GM18526 (cell line): ENCODE results near the gene SLC25A1.

Experiments used
- POLR2A ChIP-seq: IDR thresholded peaks from 3 replicates; pipeline ENCODE4 v1.6.1; 2011; ENCODE audit not compliant: insufficient read length; ENCODE audit errors: extremely low read depth

SLC25A1 gene

DNA sequence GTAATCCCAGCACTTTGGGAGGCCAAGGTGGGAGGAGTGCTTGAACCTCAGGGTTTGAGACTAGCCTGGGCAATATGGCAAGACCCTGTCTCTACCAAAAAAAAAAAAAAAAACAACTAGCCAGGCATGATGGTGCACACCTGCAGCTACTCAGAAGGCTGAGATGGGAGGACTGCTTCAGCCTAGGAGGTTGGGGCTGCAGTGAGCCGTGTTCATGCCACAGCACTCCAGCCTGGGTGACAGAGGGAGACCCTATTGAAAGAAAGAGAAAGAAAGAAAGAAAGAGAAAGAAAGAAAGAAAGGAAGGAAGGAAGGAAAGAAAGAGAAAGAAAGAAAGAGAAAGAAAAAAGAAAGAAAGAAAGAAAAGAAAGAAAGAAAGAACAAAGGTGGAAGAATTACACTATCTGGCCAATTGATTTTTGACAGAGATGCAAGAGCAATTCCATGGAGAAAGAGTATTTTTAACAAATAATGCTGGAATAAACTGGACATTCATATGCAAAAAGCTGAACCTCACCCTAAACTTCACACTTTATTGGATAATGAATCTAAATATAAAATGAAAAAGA, 33.9 kb upstream of the SLC25A1 start:
- TF ChIP-seq POLR2A, result no peak

DNA sequence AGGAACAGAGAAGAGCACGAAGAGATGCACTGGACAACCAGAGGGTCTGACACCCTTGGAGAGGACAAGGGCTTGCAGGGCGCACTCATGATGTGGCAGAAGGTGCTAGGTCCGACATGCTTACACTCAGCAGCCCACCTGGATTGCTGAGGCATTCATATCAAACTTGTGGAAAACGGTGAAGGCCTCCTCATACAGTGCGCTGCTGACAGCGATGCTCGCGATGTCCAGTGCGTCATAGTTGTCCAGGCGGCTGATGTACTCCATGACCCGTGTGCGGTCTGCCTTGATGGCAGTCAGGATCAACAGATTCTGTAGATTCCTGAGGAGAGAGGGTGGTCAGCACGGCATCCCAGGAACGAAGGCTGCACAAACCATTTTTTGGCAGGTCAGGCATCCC, 31.7 kb upstream of the SLC25A1 start:
- no peak for TF ChIP-seq POLR2A

DNA sequence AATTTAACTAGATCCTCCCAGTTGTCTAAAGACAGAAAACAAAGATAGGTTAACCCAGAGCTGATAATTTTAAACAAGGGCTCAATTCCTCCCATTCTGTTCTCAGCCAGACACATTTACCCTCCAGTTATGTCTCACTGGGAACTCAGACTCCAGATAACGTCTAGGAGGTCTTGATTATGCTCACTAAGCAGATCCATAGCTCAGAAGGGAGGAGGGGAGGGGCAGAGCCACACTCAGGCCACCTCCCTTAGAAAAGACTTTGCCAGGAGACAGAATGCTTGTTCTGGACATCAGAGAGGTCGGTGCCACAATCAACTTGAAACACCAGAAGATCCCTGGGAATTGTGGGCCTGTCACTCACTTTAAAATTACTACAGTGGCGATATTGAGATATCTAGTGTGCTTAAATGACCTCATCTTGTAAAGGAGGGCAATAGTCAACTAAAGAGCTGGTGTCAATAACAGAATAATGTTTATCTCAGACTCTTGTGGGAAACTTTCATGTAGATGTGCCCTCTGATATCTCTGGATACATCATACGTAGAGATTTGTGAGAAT, 29.8 kb upstream of the SLC25A1 start:
- TF ChIP-seq POLR2A, result no peak

DNA sequence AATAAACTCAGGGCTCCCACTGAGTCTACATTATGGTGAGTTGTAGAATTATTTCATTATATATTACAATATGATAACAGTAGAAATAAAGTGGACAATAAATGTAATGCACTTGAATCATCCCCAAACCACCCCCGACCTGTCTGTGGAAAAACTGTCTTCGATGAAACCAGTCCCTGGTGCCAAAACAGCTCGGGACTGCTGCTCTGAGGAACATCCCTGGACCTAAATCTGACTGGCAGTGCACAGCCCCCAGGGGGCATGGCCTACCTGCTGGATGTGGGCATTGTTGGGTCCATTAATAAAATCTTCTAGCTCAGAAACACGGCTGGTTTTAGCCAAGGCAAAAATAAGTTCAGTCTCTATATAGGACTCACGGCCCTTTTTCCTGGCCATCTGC, 29.3 kb upstream of the SLC25A1 start:
- no peak for TF ChIP-seq POLR2A

DNA sequence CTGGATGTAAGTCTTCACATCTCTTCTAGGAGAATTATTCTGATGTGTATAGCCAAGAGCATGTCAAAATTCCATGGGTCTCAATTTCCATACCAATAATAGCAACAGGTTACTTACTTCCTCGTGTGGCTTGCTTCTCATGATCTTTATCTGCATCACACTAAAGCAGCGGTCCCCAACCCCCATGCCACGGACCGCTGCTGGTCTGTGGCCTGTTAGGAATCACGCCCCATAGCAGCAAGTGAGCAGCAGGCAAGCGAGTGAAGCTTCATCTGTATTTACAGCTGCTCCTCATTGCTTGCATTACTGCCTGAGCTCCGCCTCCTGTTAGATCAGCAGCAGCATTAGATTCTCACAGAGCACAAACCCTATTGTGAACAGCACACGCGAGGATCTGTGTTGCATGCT, 28.9 kb upstream of the SLC25A1 start:
- no peak for TF ChIP-seq POLR2A

DNA sequence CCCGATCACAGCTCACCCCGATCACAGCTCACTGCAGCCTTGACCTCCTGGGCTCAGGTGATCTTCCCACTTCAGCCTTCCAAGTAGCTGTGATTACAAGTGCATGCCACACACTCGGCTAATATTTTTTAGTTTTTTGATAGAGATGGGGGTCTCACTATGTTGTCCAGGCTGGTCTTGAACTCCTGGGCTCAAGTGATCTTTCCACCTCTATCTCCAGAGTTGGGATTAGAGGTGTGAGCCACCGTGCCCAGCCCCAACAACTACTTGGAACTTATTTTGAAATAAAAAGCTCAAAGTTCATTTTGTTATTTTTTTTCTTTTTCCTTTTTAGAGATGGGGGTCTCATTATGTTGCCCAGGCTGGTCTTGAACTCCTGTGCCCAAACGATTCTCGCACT, 27.8 kb upstream of the SLC25A1 start:
- no peak for TF ChIP-seq POLR2A

DNA sequence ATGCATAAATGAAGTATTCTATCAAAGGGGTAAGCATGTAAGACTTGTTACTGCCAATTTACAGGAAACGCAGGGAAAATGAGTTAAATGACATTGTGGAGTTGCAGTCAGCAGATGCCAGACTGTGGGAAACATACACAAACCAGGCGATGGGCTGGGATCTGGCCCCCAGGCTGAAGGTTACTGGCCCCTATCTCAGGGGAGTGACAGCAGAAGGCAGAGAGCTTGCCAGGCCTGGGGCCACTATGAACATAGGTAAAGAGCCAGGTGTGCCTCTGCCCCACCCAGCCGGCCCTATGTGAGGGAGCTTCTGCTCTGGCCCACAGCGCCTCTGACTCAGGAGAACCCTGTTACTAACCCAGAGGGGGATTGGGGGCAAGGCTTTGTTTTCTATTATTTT, 26.1 kb upstream of the SLC25A1 start:
- TF ChIP-seq POLR2A, result no peak

DNA sequence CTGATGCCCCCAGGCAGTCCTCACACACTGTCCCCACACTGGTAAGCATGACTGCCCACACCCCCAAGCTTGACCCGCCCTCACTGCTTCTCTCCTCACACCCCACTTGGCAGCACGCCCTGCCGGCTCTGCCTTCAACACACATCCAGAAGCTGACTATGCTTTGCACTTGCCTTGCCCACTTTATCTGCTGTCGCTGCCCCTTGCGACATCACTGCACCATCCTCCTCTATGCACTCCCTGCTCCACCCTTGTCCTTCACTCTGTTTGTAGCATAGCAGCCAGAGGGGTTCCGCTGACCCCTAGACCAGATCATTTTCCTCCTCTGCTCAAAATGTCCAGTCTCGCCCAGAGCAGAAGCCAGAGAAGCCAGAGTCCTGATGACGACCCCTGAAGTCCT, 25.3 kb upstream of the SLC25A1 start:
- TF ChIP-seq POLR2A, result no peak

DNA sequence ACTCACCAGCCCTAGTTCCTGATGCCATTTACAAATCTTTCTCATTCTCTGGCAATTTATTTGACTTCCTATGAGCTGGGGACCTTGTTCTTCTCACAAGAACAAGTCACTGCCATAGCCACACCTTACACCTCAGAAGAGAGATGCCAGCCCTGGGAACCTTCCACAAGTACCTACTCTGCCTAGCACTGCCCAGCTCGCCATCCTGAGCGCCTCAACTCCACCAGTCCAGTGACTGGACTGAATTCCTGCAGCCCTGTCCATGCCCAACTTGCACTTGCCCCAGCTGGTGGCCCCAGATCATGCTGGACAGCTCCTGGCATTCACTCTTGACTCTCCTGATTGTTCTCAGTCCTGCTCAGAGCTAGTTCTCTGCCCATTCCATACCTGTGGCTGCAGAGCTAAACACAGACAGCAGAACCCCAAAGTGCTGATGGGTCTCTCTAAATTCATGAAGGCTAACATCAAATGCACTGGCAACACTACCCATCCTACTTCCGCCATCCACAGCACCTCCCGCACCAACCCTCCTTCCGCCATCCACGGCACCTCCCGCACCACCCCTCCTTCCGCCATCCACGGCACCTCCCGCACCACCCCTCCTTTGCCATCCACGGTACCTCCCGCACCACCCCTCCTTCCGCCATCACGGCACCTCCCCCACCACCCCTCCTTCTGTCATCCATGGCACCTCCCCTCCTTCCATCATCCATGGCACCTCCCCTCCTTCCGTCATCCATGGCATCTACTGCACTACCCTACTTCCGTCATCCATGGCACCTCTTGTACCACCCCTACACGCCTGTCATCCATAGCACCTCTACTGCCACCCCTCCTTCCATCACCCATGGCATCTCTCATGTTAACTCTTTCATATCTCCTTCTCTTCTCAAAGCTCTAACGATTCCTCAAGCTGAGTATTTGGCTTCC, 23.6 kb upstream of the SLC25A1 start:
- TF ChIP-seq POLR2A, result no peak

DNA sequence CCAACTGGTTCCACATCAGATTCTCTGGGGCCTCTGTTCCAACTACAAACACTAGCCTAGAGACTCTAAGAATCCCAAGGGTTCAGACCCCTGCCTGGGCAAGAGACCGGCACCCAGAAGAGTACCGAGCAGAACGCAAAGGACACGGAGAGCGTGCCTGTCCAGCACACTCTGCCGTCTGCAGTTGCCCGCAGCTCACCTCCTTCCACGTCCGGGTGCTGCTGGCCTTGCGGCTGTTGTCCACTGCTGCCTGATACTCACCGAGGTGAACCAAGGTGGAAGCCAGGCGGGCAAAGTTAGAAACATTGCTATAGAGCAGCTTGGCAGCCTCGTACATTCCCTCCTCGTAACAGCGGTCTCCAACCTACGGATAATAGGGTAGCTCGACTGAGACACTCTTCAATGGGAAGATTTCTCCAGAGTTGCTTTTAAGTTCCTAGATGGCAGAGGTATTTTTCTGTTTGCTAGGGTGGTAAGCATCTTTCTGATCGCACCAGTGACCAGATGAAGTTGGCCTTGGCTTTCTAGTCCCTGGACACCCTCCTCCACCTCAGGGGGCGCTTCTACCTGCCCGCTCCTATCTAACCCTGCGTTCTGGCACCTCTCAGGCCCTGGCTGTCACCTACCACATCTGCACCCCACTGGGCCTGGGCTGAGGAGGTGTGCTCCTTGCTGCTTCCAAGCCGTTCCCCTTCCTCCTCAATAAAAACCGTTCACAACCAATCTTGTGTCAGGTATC, 22.8 kb upstream of the SLC25A1 start:
- no peak for TF ChIP-seq POLR2A

DNA sequence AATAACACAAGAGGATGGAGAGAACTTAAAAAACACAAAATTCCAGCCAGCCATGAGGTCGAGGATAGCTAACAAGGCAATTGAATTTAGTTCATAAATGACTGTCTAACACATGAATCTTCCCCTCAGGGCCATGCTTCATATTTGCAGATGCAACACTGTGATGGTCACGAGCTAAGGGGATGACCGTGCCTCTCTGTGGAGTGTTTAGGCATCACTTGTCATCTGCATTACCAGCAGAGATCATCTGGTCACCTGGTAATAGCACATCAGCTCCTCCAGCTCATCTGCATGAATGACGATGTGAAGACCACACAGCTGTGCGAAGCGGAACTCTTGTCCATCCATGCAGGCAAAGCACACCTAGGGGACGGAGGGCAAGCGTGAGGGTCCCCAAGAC, 20.9 kb upstream of the SLC25A1 start:
- no peak for TF ChIP-seq POLR2A

DNA sequence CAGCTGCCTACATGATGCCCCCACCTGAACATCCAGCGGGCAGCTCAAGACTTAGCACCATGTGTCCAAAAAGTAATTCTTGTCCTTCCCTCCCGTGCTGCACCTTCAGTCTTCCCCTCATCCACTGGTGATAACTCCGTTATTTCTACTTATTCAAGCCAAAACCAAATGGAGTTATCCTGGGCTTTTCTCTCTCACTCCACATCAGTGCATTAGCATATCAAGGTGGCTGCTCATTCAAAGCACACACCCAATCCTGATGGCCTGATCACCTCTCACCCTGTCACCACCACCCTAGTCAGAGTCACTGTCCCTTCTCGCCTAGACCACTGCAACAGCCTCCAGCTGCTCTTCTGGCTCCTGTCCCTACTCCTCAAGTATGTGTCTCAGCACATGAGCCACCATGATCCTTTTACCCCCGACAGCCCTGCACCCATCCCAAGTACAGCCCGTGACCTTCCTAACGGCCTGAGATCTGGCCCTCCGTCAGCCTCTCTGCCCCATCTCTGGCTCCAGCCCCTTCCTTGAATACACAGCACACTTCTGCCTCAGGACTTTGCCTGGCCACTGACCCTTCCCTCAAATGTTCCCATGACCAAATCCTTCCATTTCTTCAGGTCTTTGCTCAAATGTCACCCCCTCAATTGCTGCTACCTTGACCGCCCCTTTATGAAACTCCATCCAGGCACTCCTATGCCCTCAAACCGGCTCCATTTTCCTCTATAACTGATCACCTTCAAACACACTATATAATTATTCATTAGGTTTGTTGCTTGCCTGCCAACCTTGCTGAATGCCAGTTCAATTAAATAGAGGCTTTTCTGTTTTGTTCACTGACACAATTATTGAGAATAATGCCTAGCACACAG, 19.7 kb upstream of the SLC25A1 start:
- no peak for TF ChIP-seq POLR2A

DNA sequence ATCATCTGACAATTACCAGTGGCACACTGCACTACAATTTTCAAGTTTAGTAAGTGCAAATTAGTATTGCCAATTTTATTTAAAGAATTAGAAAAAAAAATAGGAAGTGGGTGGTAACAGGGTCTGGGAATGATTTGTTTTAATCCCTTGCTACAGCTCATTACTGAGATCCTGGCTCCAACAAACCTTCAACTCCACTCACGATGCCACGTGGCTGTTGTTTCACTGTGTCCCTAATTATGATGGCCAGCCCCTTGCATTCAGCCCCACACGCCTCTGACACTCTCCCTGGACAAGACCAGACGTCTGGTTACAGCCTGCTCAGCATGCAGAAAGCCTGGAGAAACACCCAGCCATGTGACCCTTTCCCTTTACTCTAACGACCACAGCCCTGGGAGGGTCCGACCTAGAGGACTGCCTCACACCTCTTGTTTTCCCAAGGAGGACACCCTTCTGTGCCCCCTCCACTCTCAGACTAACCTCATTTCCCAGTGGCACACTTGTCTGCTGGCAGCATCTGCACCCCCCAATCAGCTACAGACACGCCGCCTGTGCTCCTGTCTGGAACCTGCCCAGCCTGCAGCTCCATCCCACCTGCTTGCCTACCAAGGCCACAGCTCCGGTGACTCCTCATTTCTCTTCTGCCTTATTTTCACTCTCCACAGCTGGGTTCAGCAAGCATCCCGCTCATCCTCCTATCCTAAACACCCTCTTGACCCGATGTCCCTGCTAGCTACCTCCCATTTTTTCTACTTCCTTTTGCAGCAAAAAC, 18.5 kb upstream of the SLC25A1 start:
- TF ChIP-seq POLR2A, result no peak
